HK-2 (cell line): Measurements from ENCODE around the gene LRP6.
"Not testable (repeated sequence)": the region's sequence is repeated elsewhere in the genome, so short reads cannot be mapped to it uniquely, and the experiment has no call there.

Experiments
- DNase-seq: peaks from one replicate; pipeline ENCODE4 v3.0.0-alpha.2; 2018; ENCODE audit not compliant: unreplicated experiment

The LRP6 gene

DNA sequence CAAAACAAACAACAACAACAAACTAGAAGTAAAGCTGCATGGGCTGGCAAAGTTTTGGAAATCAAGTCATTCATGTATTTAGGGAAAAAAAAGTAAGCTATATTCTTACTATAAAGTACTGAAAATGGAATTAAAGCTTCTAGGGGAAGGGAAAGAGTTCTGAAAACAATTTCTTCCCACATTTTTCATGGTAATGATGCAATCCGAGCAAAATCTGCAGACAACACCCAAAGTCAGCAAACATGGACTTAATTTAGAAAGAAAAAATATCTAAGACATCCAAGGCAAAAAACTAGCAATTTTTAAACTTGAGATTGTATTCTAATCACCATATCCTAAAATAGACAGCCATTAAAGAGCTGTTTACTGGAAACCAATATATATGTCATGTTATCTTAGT is 86.3 kb downstream of the LRP6 start:
- no peak for DNase-seq

DNA sequence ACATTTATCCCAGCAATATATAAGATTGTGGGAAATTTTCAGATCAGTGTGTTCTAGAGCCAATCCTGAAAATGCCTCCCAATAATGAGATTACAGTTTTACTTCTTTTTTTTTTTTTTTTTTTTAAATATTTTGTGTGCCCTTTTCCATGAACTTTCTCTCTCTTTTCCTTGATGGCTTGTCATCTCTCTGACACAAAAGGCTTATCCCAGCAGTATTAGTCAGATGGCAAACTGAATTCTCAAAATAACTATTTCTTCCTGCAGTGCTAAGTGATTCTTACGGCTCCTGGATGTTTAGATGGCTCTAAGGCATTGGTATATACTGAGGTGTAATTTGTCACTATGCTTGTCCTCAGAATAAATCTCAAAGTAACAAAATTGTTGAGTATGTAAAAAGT is 86.7 kb downstream of the LRP6 start:
- DNase-seq = no peak

DNA sequence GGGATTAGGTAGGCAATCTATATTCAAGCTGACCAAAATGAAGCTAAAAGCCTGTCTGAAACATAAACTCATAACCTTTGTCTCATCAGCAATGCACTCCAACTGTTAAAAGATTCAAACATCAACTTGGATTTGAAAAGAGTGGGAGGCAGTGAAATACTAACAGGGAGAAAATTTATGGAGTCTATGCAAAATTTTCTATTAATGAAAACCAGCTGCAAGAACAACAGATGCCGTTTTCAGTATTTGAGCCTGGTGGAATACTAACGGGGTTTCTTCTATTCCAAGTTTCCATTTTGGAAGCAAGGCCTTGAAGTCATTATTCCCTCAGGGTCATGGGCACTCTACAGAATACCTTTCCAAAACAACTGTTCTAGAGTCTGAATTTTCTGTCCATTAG is 88.3 kb downstream of the LRP6 start:
- DNase-seq = no peak

DNA sequence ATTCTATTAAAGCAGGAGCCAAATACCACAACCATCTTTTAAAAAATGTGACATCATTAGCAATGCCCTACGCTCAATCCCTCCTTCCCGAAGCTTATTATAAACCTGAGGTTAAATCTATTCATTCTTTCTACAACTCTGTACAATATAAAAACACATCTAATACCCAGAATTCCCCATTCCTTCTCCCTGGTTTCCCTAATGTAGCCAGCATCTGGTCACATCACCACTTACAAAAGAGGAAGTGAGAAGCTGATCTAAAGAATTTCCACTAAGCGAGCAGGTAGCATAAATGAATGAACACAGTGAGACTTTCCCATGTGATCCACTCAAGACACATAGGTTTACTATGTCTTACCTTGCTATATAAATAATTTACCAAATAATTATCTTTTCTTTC is 90.4 kb downstream of the LRP6 start:
- no peak for DNase-seq

DNA sequence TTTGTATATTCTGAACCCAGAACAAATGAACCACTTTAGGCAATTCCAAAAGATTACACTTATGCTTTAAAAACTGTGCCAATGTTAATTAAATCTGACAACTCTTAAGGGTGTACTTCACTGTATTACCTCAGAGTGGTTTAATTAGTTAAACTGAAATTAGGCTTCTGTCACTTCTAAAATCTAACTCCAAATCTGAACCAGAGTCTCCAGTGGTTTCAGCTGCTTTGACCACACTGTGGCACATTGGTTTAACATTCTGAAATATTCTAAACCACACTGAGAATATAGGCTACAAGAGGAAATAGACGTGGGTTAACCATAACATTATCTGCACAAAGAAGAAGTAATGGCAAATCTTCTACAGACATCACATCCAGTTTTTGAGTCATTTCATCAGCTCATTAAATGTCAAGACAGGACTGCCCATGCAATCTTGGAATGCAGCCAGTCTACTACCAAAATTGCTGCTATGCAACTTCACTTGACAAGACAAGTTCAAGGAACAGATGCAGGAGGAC is 94.8 kb downstream of the LRP6 start:
- DNase-seq = no peak

DNA sequence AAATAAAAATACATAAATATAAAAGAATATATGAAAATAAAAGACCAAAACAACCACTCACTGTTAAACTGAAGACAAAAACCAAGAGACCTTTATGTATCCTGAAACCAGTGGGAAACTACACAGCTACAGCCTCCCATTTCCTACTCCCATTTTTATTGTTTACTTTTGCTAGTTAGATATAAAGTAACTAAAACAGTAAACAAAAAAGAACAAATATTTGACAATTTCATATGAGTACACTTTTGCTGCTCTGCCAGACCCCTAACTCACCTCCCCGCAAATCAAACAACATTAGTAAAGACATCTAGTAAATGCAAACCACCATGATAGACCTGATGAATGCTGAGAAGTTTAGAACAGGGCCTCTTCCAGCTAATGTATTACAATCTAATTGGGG is 99.0 kb downstream of the LRP6 start:
- no peak for DNase-seq

DNA sequence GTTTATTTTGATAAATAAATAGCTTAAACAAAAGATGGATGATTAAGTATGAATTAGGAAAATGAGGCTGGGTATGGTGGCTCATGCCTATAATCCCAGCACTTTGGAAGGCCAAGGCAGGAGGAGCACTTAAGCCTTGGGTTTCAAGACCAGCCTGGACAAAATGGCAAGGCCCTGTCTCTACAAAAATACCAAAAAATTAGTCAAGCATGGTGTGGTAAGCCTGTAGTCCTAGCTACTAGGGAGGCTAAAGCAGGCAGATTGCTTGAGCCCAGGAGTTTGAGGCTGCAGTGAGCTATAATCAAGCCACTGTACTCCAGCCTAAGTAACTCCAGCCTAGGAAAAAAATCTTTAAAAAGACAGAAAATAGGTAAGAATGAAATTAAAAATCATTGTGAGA is 100.1 kb downstream of the LRP6 start:
- no peak for DNase-seq

DNA sequence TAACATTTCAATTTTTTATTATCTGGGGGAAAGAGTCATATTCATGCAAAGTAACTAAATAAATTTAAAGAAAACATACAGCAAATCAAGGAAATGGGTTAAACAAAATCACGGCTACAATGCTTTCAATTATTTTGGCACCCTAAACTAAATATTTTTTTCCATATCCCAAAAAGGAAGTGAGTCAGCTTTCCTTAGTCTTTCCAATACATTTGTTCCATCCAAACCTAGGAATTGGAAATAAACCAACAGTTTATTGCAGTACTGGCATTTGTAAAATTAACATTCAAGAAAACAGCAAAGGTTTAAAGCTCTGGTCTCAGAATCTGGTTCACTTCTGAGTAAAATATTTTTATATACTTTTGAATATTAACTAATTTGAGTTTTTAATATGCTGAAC is 106.9 kb downstream of the LRP6 start:
- DNase-seq = no peak

DNA sequence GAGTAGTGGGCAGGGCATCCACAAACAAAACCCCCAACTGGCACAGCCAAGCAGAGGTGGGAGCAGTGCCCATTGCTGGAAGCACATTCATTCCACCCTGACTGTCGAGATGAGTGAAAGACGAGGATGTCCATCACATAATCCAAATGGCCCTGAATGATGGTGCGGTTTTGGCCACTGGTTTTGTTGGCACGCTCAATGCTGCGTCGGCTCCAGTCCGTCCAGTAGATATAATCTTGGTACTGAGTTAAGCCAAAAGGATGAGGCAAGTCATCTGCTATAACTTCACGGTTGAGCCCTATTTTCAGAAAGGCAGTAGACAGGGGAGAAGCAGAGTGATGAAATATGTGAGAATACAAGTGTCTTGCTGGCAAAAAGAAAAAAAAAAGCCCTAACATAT is 108.0 kb downstream of the LRP6 start:
- no peak for DNase-seq

DNA sequence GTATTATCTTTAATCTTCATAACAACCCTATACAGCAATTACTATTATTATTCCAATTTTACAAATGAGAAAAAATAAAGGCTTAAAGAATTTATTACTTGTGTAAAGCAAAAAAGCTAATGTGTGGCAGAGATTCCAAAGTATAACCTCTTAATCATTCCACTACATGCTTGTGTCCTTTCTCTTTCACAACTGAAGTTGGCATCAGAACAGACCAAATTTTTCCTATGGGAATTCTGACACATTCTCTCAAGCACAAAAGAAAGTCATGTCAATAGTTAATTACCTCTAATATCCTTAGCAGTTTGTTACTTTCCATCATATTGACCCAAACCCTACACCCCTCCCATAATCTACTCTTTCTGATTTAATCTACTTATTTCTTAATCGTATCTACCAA is 109.4 kb downstream of the LRP6 start:
- no peak for DNase-seq

DNA sequence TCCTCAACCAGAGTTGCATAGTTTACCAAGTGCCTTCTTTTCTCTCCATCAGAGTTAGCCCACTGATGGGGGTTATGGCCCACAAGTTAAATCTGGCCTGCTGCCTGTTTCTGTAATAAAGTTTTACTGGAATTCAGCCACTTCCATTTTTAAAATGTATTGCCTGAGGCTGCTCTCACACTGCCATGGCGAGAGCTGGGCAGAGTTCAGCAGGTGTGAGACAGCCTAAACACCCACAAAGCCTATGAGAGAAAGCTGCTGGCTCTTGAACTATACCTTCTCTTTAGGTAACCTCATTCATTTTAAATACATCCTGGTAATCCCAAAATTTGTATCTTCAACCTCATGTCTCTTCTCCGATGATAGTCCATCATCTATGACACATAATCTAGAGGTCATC is 110.0 kb downstream of the LRP6 start:
- no peak for DNase-seq

DNA sequence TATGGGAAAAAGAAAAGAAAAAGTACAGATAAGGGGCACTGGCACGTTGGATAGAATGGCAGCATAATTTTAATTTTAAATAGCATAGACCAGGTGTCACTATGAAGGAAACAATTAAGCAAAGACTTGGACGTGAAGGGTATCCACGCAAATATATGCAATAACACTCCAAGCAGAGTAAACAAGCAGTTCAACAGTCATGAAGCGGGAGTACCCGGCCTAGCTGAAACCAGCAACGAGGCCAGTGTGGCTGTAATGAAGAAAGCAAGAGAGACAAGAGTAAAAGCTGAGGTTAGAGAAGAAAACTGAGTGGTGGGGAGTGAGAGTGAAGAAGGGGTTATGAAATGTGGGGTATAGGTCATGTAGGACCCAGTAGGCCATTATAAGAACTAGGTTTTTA is 110.7 kb downstream of the LRP6 start:
- DNase-seq = no peak

DNA sequence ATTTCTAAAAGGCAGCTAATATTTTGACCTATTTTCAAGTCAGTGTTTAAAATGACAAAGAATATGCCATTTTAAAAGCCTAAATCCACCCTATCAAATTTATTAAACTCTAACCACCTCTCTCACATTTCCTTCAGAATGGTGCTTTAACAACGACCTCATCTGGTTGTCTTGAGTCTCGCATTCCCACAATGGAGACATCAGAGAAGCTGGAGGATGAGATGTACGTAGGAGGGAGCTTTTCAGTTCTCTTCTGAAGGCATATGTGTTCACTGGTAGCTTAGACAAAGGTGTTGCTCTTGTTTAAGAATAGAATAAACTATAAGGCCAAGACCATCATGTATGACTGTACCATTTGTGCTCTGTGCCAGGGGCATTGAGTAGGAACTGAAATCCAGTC is 113.2 kb downstream of the LRP6 start:
- DNase-seq = no peak

DNA sequence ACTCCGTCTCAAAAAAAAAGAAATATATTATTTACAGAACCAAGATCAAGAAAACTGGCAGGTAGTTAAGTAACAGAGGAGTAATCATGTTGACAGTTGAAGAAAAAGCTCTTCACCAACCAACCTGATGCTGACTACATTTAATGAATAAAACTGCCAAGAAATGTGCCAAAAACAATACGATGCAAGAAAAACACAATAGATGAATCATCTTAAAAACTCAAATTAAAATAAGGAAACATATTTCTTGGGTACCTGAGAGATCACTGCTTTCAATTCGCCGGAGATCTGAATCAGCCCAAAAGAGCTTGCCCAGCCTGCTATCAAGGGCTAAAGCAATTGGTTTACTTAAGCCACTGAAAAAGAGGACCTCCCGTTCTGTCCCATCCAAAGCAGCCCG is 119.7 kb downstream of the LRP6 start:
- no peak for DNase-seq

DNA sequence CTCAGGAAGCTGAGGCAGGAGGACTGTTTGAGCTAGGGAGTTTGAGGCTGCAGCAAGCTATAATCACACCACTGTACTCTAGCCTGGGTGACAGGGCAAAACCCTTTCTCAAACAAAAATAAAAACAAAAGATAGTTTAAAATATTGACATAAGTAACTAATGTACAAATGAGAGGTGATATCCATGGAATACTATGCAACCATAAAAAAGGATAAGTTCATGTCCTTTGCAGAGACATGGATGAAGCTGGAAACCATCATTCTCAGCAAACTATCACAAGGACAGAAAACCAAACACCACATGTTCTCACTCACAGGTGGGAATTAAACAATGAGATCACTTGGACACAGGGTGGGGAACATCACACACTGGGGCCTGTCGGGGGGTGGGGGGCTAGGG is 122.3 kb downstream of the LRP6 start:
- not testable (repeated sequence) for DNase-seq

DNA sequence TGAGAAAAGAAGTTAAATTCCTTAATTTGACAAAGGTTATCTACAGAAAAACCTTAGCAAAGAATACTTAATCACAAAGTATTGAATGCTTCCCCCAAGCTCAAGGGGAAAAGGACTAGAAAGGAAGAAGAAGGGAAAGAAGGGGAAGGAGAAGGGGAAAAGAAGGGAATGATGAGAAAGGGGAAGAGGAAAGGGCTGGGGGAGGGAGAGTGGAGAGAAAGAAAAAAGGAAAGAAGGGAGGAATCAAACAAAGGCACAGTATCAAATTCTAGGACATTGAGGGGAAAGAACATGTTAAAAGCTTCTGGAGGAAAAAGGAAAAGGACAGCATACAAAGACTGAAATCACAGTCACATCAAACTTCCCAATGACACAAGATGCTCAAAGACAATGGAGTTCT is 125.8 kb downstream of the LRP6 start:
- DNase-seq = no peak

DNA sequence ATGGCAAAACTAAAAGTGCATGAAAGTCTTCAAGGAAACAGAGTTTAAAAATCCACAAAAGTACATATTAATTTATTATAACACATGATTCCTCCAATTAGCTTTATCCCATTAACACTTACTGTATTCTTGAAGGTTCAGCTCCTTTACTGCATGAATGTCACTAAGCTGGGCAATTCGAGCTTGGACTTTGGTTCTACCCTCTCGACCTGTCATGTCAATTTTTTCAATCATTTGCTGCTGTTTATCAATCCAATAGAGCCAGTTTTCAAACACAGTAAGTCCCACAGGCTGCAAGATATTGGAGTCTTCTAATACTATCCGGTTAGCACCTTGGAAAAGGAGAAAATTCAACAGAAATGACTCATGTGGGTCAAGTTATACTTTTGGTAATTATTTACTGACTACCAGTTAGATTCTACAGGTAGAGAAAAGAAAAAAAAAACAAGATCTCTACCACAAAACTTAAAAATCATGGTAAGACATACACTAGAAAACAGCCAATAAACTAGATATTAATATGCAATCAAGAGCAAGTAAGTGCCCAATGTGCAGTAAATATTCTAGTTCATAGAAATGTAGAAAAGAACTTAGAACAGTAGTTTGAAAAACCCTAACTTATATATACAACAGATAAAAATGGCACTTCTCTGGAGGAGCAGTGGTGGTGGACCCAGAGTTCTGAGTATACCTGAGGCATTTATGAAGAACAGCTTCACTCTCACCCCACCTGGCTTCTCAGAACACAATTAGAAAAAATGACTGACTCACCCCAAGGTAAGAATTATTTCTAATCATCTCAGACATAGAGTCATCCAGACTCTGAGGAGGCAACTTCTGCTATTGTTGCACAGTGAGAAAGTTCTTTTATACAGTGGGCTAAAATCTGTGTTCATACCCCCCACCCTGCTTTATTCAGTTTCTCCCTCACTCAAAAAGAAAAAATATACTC is 128.4 kb downstream of the LRP6 start:
- no peak for DNase-seq

DNA sequence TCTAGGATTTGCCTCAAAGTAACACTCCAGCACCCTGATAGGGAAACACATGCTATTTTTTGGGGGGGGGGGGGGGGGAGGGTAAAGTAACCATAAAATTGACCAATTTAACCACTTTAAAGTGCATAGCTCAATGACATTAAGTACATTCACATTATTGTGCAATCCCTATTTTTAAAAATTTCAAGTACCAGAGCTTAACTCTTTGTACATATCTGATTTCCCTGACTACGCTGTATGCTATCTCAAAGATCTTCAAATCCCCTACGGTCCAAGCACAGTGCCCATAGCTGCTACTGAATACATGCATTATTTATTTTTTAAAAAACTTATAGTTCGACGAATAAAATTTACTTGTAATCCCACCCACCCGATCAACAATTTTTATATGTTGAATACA is 133.1 kb downstream of the LRP6 start:
- no peak for DNase-seq

DNA sequence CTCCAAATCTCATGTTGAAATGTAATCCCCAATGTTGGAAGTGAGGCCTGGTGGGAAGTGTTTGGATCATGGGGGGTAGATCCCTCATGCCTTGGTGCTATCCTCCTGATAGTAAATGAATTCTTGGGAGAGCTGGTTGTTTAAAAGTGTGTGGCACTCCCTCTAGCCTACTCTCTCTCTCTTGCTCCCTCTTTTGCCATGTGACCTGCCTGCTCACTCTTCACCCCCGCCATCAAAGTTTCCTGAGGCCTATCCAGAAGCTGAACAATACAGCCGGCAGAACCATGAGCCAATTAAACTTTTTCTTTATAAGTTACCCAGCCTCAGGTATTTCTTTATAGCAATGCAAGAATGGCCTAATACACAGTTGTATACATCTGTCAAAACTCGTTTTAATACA is 133.6 kb downstream of the LRP6 start:
- no peak for DNase-seq

DNA sequence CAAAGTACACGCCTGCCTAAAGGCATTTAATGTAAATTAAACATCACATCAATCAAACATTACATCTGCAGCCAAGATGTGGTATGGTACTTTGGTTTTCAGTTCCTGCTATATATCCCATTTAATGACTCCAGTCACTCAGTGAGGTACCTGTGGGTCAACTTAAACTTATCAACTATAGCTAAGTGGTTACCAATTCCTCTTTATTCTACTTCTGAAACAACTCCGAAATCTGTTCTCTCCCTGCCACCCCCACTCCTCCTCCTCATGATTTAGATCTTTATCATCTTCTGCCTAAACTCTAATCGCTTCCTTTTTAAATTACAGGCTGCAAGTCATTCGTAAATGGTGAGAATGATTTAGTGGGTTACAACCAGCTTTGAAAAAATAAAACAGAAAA is 138.2 kb downstream of the LRP6 start:
- no peak for DNase-seq

DNA sequence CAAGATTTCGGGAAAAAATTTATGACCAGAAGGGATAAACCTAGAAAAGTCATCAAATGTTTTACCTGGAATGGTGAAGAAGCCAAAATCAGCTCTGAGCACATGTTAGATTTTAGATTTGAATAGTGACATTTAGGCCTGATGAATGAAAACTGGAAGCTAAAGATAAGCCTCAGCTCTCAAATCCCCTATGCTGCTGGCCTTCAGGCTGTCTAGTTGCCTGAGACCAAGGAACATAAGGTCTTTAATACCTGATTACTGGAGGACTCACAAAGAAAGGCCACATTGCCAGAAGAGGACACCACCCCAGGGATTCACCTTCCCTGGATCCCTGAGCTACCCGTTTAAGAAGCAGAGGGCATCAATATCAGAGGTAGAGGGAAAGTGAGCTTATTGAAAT is 139.5 kb downstream of the LRP6 start:
- no peak for DNase-seq

DNA sequence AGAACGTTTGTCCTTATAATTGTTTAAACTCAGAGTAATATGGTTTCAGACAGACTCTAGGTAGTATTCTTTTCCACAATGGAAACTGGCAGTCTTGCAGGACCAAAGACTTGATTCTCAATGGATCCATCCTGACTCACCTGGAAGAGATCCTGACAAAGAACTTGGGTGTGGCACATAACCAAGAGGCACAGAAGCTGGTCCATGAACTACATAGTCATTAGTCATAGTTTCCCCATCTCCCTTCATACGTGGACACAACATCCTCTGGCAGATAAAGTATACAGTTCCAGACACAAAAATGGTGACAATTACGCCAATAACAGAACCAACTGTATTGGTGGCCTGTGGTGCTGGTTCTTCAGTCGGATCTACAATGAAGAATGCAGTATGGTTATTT is 140.3 kb downstream of the LRP6 start:
- DNase-seq = no peak

DNA sequence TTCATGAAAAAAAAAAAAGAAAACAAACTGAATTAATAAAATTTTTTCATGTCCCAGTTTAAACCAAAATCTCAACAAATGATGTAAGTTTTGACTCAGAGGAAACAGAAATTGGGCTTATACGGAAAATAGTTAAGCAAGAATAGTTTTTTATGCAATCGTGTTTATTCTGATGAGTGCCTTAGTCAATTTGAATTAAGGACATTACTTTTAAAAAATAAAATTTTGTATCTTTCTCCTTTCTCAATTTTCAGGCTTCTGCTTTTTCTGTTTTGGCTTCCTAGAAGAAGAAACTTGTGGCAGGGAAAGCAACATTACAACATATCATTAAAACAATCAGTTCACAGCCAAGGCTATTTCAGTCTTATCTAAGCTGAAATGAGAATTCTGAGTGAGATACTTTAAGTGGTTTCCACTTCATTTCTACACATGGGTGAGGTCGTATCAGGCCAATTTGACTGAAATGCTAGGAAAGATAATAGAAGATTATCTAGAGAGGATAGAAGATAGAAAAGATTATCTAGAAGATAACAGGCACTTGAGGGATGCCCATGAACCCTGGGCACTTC is 143.7 kb downstream of the LRP6 start:
- no peak for DNase-seq
